Fibroblast of skin of right quadriceps (primary cell): Measurements from ENCODE around the gene MPZL2.
"Not testable (repeated sequence)": the region's sequence is repeated elsewhere in the genome, so short reads cannot be mapped to it uniquely, and the experiment has no call there.

Source experiments
- DNase-seq: peaks from one replicate; pipeline ENCODE4 v3.0.0-alpha.2; 2013

The MPZL2 gene

DNA sequence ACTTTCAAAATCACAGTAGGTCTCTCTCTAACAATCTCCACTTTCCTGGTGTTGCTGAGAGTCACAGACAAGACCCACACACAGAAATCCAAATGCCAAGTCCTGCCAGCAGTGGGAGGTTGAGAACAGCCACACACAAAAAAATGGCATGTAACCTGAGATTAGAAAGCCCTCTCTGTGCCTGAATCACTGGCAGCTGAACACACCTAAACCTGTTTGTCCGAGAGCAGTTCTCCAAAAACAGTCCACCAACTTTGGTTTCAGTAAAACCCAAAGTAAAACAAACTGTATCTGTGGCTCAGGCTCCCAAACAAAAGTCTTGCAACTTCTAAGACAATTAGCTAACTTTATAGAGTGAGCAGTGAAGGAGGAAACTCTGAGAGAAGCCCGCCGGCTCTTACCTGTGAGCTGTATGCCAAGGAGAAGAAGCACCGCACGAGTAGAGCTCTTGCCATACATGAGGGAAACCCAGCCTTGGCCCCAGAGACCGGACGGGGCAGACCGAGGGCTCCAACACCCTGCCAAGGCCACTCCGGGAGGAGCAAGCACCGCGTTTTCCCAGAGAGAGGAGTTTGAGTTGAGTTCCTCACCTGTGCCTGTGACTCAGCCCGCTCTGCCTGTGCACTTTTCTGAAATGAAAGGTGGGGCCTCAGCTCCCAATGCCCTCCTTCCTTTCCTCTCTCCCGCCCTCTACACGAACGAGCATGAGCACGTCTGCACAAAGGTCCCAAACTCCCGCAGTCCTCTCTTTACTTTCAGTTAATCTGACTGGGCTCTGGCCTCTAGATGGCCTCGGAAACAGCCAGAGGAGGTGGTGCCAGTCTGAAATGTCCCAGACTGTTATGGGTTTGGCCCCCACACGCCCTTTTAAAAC is at the start of gene MPZL2:
Gene MPZL2 (minus strand): TSS at position 603 of the 874 bp plus-strand sequence. CDS start 144 bp downstream, at position 459.
- no peak for DNase-seq

DNA sequence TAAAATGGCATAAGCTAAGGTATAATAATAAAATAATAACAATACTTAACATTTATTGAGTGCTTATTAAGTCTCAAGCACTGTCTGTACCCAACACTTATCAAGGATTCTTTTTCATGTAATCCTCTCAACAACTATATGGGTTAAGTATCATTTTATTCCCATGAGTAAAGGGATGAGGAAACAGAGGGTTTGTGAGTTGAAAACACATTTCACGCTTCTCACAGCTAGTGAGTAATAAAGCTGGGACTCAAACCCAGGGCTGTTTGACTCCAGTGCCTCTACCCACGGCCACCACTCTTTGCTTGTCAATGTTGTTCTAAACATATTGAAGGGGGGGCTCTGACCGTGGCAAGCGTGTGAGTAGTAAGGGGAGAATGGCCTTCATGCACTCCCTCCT is 49.1 kb upstream of the MPZL2 start:
- no peak for DNase-seq

DNA sequence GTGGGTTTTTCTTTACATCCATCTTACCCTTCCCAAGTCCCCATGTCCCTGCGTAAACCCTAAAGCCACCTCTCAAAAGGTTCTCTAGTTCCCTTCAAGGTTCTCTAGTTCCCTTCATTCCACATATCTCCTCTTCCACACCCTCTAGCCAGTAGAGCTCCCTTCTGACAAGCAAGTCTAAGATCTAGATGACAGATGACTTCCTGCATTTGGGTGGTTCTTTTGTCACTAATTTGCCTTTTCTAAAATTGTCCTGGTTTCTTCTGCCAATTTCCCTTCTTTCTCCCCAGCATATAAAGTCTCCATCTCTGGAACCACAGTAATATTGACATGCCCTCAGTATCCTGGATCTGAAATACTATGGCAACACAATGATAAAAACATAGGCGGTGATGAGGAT is 48.2 kb upstream of the MPZL2 start:
- no peak for DNase-seq

DNA sequence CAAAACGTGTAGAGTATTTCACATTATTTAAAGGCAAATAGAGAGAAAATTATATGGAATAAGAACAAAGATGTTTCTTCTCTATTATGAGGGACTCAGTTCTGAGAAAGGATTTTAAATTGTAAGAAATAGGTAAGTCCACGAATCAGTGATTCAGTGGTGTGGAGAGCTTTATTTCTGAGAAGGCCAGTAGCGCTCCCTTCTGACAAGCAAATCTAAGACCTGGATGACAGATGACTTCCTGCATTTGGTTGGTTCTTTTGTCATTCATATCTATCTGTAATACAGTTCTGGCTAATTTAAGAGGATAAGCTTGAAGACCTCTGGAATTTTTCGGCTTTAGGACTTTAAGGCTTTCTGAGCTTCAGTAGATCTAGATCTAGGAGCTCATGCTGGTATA is 47.4 kb upstream of the MPZL2 start:
- no peak for DNase-seq

DNA sequence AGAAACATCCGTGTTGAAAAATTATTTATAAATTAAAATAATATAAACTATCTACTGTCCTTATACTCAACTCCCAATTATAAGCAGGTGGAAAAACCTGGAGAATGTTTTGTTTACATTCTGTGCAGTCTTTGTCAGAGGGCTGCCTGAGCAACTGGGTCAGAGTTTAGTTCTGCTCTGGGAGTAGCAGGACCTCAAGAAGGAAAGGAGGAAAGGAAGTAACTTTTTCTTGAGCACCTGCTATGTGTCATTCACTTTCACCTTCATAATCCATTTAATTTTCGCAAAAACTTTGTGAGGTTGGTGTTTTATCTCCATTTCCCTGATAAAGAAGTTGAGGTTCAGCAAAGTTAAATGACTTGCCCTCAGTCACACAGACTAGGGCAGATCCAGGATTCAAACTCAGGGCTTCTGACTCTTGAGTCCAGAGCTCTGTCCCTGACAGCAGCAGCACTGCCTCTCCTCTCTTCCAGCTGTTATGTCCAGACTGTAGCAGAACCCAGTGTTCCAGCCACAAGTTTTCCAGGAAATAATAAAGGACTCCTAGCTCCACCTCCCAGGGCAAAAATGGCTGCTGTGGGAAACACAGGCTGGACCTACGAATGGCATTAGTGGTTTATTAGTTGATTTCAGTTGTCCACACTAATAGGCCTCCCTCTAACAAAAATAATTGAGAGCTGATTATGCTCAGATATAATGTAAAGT is 46.8 kb upstream of the MPZL2 start:
- no peak for DNase-seq

DNA sequence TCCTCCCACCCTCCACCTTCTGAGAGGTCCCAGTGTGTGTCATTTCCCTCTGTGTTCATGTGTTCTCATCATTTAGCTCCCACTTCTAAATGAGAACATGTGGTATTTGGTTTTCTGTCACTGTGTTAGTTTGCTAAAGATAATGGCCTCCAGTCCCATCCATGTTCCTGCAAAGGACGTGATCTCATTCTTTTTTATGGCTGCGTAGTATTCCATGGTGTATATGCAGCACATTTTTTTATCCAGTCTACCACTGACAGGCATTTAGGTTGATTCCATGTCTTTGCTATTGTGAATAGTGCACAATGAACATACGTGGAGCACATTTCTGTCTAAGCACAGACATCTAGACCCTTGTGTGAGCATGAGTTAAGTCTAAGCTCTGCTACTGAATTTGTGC is 46.2 kb upstream of the MPZL2 start:
- DNase-seq = no peak

DNA sequence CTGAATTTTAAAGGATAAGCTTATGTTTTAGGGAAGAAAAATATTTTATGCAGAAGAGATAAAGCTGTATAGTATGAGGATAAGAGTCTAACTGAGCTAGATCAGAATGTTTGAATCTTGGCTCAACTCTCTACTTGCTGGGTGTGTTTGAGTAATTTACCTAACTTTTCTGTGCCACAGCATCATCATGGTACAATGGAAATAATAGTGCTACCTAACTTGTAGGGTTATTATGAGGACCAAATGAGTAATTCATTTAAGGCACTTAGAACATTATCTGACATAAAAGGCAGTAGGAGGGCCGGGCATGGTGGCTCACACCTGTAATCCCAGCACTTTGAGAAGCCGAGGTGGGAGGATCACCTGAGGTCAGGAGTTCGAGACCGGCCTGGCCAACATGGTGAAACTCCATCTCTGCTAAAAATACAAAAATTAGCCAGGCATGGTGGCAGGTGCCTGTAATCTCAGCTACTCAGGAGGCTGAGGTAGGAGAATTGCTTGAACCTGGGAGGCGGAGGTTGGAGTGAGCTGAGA is 45.0 kb upstream of the MPZL2 start:
- DNase-seq = not testable (repeated sequence)

DNA sequence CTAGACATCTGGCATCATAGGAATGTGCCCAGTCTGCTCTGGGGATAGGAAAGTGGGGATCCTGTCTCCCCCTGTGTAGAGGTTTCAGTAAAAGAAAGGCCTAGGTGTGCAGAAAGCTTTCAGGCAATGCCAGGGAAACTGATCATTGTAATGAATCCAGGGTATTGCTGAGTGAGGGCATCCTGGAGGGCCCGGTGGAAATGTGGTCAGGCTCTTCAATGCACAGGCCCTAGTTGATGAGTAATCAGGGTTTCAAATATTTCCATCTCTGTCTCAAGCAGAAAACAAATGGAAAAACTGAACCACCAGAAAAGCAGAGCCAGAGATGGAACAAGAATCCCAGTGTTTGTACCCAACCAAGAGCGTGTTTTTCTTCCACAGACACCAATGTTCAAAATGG is 42.5 kb upstream of the MPZL2 start:
- DNase-seq = no peak

DNA sequence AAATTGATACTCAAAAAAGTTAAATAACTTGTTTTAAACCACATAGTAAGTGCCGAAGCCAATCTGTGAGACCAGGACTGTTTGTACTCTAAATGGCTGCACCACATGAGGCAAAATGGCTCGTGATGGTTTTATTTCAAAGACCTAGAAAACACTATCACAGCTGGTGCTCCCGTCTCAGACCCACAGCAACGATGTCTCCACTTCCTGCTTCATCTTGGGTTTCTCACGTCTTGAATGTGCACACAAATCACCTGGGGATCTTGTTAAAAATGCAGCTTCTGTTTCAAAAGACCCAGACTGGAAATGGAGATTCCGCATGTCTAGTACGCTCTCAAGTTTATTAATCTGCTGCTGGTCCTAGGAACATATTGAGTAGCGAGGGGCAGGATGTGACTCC is 41.6 kb upstream of the MPZL2 start:
- DNase-seq = no peak

DNA sequence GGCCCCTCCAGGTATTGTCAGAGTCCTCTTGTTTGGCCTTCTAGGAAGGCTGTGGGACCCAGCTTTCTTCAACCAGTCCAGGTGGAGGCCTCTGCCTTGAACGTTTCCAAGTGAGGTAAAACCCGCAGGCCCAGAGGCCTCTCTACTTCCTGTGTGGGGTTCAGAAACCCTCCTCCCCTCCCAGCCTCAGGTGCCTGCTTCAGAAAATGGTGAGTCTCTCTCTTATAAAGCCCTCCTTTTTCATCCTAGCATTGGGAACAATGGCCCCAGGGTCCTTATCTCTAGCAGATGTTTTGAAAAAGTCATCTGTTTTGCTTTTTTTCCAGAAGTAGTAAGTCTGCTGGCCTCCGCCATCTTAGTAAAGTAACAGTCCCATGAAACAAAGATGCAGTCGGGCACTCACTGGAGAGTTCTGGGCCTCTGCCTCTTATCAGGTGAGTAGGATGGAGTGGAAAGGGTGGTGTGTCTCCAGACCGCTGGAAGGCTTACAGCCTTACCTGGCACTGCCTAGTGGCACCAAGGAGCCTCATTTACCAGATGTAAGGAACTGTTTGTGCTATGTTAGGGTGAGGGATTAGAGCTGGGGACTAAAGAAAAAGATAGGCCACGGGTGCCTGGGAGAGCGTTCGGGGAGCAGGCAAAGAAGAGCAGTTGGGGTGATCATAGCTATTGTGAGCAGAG is 40.6 kb upstream of the MPZL2 start, which contains the start of gene CD3E:
Gene CD3E (plus strand): TSS at position 163 of the 681 bp plus-strand sequence. CDS start 223 bp downstream, at position 386.
- DNase-seq = no peak

DNA sequence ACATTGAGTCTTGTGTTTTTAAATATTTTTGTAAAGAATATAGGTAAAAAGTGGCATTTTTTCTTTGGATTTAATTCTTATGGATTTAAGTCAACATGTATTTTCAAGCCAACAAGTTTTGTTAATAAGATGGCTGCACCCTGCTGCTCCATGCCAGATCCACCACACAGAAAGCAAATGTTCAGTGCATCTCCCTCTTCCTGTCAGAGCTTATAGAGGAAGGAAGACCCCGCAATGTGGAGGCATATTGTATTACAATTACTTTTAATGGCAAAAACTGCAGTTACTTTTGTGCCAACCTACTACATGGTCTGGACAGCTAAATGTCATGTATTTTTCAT is 40.1 kb upstream of the MPZL2 start:
- no peak for DNase-seq

DNA sequence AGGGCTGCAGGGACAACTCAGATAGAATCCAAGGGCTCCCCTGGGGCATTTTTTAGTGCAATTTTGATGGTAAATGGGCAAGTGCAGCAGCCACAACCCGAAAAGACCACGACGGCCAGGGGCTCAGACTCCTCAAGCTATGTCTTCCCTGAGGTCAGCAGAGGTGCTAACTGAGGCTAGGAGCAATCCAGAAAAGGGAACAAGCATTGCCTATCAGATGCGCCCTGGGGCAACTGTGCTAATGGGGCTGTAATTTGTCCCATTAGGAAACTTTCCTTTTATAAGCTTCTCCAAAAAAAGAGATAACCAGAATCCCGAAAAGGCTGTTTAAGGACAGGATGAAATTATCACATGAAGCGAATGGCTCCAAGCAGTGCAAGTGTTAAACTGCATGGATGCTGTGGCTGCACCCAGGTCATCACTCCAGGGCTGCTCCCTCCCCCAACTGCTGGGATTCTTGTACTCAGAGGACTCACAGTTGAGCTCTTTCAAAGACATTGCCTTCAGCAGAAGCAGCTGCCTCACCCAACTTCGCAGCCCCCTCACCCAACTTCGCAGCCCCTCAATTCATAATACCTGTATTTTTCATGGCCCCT is 37.6 kb upstream of the MPZL2 start:
- no peak for DNase-seq

DNA sequence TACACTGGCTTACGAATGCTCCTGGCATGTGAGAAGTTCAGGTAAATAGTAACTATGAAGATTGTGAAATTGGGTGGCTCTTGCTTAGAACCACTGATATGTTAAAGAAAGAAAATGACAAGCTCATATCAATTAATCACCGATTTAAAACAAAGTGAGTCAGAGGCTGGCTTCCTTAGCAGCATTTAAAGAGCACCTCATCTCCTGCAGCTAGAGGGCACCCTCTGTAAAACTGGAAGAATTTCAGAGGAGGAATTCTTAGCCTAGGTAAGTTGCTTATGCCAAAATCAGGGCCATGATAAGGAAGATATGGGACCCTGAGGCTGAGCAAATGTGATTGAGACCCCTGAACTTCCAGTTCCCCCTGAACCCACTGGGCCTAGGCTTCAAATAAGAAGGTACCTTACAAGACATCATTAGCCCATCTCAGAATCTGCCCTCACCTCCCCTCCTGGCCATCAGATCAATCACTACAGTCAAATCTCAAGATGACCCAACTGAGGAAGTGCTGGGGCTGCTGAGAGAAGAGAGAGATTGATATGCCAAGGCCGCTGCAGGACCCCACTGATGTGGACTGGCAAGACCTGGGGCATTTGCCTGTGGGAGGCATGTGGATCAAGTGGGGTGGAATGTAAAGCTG is 31.8 kb upstream of the MPZL2 start:
- DNase-seq = no peak

DNA sequence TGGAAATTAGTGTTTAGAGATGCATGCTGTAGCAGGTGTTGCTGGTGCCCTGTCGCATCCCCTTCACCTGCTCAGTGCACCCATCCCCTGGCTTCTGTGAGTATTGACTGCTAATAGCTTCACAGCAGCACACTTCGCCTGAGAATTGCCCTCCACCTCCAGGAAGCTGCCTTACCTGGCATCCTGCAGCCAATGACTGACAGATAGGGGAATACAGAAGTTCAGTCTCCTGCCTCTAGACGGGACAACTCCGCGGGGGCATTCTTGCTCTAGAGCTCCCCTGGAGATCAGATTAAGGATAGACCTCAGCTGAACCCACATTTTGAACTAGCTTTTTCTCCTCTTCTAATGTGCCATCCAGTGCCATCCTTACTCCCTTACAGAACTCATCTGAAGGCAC is 31.1 kb upstream of the MPZL2 start:
- DNase-seq = no peak

DNA sequence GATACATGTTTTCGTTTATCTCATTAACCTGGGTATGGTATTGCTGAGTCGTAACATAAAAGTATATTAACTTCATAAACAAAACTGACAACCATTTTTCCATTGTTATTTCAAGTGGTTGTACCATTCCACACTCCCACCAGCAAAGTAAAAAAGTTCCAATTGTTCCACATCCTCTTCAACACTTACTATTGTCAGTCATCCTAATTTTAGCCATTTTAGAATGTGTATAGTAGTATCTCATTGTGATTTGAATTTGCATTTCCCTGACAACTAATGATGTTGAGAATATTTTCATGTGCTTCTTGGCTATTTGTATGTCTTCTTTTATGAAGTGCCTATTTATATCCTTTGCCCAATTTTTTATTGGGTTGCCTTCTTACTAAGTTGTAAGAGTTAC is 30.0 kb upstream of the MPZL2 start:
- no peak for DNase-seq

DNA sequence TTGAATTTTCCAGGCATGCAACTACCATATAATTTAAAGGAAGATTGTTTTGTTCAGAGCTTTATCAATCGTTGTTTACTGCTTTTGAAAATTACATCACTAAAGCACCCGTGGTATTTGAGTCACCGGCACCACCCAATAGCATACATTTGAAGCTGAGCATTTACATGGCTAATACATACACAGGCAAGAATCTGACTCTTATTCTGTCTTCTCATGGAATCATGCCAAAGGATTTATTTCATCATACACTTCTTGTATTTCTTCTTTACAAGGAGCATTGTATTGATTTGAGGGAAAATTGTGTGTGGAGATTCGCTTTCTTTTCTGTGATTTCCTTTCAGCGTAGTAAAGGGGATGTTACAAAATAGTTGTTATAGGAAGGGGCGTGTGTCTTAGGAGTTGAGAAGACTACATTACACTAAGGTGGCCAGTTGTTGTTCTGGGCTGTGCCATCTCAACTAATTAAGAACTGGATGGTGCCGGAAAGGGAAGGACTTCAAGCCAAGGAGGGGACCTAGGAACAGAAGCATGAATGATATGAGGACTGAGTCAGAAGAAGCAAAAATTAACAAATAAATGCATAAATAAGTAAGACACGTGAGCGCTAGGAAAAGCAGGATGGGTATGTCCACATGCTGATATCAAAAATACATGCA is 27.5 kb upstream of the MPZL2 start:
- peak; percentile 18 for DNase-seq

DNA sequence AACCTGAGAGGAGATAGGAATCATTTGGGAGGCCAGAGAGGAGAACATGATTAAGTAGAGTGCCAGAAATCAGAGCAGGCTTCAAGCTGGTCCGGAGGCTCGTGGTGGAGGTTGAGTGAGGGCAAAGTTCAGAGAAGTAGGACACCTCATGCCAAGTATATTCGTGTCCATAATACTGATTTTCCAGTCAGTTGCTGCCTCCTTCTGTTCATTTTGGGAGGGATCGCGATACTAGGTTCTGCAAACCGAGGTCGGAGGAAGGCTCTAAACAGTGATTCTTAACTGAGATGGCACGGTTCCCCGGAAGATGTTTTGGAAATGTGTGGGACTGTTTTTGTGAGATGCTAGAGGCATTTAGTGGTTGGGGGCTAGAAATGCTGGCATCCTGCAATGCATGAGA is 26.8 kb upstream of the MPZL2 start:
- no peak for DNase-seq

DNA sequence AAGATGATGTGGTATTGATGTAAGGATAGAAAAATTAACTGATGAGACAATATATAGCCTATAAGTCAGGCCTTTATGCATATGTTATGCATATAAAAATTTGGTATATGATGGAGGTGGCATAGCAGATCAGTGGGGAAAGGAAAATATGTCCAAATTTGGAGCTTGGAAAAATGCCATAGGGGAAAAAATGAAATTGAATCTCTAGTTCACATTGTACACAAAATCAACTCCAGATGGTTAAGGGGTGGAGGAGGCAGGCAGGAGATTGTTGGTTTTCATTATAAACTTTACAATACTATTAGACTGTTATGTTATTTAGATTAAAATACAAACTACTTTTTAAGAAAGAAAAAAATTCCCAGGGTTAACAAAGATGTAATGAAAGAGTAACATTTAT is 25.3 kb upstream of the MPZL2 start:
- peak; percentile 13 for DNase-seq

DNA sequence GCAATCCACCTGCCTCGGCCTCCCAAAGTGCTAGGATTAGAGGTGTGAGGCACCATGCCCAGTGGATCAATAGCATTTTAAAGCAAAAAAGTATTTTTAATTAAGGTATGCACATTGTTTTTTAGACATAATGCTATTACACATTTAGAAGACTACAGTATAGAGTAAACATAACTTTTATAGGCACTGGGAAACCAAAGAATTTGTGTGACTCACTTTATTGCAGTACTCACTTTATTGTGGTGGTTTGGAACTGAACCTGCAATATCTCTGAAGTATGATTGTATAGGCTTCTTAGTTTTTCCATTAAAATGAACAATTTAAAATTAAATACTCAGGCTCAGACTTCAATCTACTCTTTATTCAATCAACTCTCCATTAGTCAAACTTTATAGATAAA is 22.9 kb upstream of the MPZL2 start:
- DNase-seq = peak; percentile 41

DNA sequence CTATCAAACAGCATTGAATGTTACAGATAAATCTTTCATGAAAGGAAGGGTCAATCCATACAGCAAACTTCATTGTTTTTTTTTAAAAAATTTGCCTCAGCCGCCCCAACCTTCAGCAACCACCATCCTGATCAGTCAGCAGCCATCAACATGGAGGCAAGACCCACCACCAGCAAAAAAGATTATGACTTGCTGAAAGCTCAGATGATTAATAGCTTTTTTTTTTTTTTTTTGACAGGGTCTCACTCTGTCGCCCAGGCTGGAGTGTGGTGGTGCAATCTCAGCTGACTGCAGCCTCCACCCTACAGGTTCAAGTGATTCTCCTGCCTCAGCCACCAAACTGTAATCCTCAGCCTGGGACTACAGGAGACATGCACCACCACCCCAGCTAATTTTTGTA is 22.4 kb upstream of the MPZL2 start:
- no peak for DNase-seq

DNA sequence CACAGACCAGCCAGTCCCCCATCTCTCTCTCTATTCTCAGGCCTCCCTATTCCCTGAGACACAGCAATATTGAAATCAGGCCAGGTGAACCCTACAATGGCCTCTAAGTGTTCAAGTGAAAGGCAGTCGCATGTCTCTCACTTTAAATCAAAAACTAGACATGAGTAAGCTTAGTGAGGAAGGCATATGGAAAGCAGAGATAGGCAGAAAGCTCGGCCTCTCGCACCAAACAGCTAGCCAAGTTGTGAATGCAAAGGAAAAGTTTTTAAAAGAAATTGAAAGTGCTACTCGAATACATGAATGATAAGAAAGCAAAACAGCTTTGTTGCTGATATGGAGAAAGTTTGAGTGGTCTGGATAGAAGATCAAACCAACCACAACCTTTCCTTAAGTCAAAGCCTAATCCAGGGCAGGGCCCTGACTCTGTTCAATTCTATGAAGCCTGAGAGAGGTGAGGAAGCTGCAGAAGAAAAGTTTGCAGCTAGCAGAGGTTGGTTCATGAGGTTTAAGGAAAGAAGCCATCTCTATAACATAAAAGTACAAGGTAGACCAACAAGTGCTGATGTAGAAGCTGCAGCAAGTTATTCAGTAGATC is 19.8 kb upstream of the MPZL2 start:
- DNase-seq = no peak
